ENCODE measurements around the gene FBXL2. TPM values are rescaled to one million over a fixed set of nuclear protein-coding genes. Genes with fewer than 3 reads are reported as not detected.

FBXL2 gene, protein sequence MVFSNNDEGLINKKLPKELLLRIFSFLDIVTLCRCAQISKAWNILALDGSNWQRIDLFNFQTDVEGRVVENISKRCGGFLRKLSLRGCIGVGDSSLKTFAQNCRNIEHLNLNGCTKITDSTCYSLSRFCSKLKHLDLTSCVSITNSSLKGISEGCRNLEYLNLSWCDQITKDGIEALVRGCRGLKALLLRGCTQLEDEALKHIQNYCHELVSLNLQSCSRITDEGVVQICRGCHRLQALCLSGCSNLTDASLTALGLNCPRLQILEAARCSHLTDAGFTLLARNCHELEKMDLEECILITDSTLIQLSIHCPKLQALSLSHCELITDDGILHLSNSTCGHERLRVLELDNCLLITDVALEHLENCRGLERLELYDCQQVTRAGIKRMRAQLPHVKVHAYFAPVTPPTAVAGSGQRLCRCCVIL
- total RNA-seq: not detected in 2 replicates

DNA sequence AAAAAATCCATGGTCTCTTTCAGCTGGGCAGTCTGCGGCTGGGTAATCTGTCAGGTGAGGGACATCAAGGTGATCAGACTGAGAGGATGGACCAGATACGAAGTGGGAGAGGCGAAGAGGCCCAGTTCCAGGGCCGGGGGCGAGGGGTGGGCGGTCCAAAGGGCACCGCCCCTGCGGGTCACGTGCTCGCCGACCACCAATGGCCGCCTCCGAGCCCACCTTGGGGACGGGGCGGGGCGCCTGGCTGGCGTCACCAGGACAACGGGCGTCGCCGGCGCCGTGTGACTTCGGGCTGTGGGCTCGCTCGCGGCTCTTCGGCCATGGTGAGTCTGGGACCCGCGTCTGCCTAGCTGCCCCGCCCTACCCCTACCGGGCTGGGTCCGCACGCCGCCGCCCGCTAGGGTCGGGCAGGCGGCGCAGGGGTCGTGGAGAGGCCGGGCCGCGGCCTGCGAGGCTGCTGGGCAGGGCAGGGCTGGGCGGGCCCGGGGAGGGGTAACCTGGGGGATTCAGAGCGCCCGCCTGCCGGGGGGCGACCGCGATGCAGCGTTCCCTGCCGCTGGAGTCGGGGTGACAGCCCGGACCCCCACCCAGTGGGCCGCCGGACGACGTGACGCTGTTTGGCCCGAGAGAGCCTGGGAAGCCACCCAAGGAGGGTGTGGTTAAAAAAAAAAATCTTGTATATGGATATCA is at the start of gene FBXL2:
Gene FBXL2 (plus strand): TSS at position 250 of the 690 bp plus-strand sequence. CDS start 71 bp downstream, at position 321.
- intact Hi-C loops (cut with micrococcal nuclease): no loop called here

DNA sequence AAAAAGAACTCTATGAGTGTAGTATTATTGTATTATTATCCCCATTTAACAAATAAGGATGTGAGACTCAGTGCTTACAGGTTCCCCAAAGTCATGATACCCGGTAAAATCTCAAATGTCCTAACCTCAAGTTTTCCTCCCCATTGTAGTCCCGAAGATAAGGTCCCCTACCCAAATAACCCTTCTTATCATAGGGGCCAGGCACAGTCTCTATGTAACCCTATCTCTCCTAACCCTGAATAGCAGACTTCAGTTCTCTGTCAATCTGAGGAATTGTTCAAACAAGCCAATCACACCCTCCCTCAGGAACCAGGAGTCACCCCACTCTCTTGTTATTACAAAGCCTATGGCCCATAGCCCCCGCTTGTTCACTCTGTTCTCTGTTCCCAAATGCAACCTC is 48.2 kb upstream of the FBXL2 start:
- intact Hi-C loops (cut with micrococcal nuclease): no loop called here

DNA sequence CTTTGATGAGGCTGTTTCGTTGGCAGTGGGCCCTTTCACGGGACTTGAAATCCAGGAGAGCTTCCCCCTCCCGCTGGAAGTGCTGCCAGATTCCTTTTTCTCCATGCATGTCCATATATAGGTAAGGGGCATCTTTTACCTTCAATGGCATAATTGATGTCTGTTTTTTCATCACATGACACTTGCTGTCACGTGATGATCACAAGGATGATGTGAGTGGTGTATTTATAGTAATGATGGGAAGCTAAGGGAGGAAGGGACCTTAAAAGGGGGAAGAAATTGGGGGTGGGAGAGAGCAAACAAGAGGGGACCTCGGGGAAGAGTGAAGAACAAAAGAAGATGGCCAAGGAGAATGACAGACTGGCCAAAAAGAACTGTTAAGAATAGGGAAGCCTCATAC is 47.3 kb upstream of the FBXL2 start:
- intact Hi-C loops (cut with micrococcal nuclease): no loop called here

DNA sequence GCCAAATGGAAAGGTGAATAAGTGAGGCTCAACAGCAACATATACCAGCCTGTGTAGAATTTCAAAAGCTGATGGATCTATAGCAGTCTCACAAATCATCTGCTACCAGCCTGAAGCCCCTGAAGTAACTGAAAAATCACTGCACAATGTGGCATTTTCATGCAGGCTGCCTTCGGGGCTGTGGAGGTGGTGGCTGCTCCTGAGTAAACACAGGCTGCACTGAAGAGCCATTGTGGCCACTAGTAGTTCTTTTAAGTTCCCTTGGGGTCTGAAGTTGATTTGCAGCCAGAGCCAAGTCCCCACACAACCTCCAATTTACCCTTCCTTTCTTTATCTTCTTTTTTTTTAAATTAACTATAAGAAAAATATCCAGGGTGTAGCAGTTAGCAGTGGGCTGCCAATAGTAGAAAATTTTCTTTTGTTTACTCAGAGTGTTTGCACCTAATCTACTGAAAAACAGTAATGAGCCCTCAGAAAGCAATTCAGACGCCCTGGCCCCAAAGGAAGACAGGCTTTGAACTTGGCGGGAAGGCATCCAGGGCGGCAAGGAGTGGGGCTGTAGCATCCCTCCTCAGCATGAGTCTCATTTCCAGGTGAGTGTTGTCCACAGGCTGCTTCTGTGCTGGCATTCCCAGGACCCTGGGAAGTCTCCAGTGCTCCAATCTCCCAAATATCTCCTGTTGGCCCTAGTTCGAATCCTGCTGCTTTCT is 45.3 kb upstream of the FBXL2 start:
- intact Hi-C loops (cut with micrococcal nuclease): no loop called here

DNA sequence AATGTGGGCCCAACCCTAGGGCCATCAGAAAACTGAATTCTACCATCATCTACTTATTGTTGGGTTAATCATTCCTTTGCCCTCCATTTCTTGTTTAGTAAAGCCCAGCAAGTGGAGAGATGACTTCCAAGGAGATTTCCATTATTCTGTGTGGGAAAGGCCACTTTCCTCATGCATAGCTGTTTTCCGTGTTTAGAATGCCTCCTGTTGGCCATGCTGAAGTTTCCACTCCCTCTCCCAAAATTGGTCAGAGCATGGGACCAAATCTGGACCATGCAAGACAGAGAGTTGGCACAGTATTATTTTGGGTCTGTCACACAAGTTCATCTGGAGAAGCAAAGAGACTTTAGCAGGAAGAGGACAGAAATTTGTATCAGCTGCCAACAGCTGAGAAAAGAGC is 43.4 kb upstream of the FBXL2 start:
- intact Hi-C loops (cut with micrococcal nuclease): no loop called here

DNA sequence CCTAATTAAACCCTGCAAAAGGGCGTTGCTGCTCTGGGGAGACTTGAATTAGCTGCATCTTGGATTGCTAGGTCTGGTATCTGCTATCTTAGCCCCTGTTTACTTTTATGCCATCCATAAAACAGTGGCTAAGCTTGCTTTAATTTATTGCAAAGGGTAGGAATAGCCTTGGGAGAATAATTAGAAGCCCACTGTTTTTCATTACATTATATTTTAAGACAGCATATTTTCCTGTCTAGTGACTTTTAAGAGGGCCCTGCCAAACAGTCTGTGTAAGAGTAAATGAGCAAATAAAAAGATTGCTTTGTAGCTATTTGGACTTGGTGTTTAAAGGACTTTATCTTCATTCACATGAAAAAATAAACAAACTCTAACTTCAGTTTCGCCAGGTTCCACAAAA is 41.2 kb upstream of the FBXL2 start:
- intact Hi-C loops (cut with micrococcal nuclease): no loop called here

DNA sequence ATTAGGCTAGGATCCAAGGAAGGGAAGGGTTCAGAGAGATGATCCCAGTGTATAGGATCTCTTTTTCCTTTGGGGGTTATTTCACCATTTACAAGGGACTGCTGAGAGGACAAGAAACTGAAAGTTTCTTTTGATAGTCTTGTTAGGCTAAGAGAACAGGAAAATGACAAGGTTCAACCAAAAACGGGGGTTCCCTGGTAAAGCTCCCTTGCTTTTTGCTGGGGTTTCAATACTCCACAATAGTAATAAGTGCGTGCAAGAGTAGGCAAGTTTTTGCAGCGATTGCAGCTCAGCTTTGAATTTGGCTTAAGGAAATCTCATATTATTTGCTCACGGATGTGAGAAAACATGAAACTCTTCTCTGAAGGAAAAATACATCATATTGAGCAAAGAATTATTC is 39.8 kb upstream of the FBXL2 start:
- intact Hi-C loops (cut with micrococcal nuclease): no loop called here

DNA sequence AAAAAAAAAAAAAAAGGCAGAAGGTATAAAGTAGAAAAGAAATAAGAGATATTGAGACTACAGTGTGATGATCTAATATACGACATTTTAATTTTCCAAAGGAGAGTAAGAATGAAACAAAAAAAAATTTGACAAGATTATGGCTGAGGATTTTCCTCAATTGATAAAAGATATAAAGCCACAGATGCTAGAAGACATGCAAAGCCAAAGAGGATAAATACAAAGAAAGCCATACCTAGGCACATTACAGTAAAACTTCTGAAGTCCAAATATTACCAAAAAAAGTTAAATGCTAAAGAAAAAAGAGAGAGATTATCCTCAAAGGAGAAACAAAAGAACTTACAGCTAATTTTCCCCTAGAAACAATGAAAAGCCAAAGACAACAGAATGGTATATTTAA is 38.3 kb upstream of the FBXL2 start:
- intact Hi-C loops (cut with micrococcal nuclease): no loop called here

DNA sequence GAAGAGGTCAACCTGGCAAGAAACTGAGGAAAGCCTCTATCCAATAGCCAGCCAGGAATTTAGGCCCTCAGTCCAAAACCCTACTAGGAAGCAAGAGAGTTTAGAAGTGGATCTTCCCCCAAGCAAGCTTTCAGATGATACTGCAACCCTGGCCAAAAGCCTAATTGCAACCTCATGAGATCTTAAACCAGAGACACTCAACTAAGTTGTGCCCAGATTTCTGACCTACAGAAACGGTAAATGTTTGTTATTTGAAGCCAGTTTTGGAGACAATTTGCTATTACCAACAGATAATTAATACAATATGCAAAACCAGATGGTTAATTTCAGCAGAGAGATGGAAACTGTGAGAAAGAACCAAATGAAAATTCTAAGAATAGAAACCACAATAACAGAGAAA is 37.0 kb upstream of the FBXL2 start:
- intact Hi-C loops (cut with micrococcal nuclease): no loop called here

DNA sequence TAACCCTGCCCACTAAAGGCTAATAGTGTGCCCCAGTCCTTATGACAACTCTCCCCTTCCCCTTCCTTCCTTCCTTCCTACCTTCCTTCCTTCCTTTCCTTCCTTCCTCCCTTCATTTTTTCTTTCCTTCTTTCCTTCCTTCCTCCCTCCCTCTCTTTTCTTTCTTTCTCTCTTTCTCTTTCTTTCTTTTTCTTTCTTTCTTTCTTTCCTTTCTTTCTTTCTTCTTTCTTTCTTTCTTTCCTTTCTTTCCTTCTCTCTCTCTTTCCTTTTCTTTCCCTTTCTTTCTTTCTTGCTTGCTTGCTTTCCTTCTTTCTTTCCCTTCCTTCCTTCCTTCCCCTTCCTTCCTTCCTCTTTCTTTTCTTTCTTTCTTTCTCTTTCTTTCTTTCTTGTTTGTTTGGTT is 30.5 kb upstream of the FBXL2 start:
- intact Hi-C loops (cut with micrococcal nuclease): no loop called here

DNA sequence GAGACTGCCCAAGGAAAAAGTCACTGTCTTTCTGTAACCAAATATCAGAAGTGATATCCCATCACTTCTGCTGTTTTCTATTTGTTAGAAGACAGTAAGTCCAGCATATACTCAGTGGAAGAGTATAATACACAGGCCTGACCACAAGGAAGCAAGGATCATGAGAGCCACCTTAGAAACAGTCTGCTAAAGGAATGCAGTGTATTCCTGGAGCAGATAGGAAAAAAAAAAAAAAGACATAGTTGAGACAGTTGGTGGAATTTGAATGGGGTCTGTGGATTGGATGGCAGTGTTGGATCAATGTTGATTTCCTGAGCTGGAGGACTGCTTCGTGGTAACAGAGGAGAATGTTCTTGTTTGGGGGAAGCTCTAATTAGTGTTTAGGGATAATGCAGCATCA is 26.5 kb upstream of the FBXL2 start:
- intact Hi-C loops (cut with micrococcal nuclease): loop anchor here (10.0 kb wide), 2 partner anchors 76 to 116 kb away; no protein-coding TSS in a partner anchor

DNA sequence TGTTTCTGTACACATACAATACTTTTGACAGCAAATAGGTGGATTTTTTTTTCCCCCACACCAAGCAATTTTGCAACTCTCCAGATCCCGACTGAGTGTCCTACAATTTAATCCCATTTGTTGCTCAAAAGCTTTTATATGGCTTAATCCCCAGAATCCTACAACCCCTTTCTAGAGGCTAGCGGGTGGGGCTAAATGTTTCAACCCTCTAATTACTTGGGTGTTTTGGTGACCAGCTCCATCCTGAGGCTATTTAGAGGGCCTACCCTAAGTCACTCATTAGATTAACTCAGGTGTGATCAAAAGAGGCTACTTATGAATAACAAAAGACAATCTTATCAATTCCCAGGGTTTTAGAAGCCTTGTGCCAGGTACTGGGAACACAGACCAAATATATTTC is 21.0 kb upstream of the FBXL2 start:
- intact Hi-C loops (cut with micrococcal nuclease): loop anchor here (10.0 kb wide), 2 partner anchors 81 to 121 kb away; no protein-coding TSS in a partner anchor

DNA sequence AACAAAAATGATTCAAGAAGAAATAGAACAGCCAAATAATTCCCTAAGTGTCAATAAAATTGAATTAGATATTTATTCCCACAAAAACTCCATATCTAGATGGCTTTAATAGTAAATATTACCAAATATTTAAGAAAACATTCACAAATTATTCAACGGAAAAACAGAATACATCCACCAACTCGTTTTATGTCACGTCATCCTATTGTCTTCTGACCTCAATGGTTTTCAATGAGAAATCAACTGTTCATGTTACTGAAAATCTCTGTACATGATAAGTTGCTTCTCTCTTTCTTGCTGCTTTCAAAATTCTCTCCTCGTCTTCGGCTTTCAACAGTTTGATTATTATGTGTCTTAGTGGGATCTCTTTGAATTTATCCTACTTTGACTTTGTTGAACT is 17.1 kb upstream of the FBXL2 start:
- intact Hi-C loops (cut with micrococcal nuclease): no loop called here

DNA sequence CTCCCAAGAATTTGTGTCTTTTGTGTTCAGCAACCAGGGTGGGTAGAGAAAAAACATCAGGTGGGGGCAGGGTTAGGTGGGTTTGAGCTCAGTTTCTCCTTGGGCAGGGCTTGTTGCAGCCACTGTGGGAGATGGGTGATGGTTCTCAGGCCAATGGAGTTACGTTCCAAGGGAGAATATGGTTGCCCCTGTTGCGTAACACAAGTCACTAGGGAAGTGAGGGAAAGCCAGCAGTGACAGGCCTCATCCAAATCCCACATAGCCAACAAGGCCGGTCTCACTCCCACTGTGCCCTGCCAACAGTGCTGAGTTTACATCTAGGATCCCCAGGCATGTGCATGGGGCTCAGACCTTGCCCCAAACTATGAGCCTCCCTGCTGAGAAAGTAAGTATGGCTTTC is 7.9 kb upstream of the FBXL2 start:
- intact Hi-C loops (cut with micrococcal nuclease): no loop called here

DNA sequence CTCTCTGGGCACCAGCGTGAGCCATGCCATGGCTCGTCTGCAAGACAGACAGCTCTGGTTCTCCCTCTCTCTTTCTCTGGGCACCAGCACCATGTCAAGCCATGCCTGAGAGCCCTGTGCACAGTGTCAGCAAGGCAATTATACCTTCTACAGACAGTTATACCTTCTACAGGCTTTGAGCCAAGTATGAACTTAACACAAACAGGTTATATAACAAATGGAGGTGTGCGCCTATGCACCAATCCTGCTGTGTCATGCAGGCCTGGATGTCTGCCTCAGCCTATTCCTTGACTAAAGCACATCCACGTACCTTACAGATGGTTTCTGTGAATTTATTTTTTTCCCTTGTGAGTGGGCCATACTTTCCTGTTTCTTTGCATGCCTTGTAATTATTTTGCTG is 5.9 kb upstream of the FBXL2 start:
- intact Hi-C loops (cut with micrococcal nuclease): no loop called here

DNA sequence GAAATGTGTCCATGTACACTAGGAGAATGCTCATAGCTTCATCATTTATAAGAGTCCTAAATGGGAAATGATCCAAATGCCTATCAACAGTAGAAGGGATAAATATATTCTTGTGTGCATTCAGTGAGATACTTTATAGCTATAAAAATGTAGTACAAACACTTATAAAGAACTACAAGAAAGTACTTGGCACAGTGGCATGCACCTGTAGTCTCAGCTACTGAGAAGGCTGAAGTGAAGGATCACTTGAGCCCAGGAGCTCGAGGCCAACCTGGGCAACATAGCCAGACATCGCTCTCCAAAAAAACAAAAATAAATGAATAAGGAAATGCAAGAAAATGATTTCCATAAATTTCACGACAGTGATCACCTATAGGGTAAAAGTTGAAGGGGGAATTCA is 3.6 kb upstream of the FBXL2 start:
- intact Hi-C loops (cut with micrococcal nuclease): no loop called here

DNA sequence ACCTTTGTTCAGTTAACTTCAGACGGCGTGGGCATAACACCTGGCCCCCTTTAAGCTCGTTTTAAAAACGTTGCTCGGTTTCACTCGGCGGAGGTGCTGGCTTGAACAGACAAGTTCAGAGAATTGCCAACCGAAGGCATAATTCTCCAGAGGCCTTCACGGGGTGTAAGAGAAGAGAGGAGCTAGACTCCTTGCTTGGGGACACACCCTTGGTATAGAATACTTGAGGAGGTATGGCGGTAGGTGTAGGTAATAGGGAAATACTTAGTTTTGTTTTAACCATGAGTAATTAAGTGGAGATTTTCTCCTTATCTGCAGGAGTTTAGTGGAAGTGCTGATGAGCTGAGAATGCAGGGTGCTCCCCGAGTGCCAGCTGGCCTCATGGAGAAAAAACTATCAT is 921 bp downstream of the FBXL2 start:
- intact Hi-C loops (cut with micrococcal nuclease): no loop called here

DNA sequence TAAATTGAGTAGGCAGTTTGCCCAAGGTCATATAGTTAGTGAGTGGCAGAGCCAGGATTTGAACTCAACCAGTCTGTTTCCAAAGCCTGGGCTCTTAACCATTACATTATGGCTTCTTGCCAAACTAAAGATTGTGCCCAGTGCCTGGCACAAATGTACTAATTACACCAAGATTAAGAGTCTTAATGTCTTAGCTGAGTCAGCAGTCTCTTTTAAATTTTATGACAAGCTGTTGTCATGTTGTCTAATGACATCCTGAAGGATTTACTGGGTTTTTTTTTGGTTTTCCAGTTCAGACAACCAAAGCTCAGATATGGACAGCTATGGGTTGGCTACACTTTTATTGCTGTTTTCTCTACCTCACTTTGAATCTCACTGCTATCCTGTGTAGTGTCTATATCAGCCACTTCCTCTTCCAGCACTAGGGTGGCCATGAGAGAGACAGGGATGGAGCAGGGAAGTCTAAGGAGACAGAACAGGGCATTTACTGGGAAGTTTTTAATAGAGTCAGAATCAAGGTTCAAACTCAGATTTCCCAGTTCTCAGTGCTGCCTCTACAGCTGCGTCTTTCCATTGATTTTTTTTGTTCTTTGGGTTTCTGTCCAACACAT is 10.5 kb downstream of the FBXL2 start:
- intact Hi-C loops (cut with micrococcal nuclease): no loop called here

DNA sequence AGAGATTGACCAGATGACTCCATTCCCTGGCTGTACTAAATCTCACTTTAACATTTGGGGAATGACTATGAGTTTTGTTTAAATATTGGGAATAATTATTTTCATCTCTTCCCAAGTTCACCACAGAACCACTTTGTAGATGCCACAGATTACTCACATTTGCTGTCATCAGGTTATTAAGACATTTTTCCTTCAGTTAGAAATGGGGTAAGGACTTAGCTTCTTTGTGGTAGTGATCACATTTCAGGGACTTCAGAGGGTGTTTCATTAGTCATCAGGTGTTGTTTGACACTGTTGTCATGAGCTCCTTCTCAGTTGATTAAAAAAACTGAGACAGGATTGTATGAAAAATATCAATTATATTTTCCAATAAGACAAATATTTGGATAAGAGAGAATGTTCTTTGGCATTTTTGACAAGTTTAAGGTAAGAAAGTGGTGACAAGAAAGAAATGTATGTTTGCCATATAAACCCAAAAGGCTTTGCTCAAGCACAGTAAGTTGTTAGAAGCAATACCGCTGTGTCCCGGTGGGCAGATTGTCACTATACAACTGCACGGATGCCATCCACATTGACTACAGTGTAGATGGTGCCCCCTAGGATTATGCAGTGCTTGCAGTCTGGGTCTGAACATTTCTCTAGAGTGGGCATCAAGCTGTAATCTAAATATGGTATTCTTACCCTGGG is 22.3 kb downstream of the FBXL2 start:
- intact Hi-C loops (cut with micrococcal nuclease): no loop called here

DNA sequence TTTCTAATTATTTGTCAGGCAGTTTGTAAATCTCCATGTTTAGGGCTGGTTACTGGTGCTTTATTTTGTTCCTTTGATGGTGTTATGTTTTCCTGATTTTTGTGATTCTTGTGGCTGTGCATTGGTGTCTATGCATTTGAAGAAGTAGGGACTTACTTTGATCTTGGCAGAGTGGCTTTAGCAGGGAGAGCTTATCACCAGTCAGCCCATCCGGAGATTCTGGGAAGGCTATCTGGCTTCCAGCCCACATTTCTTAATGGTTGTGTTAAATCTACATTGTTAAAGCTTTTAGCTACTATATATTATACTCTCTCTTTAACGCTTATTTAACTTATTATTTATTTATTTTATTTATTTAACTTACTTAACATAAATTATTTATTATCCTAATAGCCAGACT is 35.1 kb downstream of the FBXL2 start:
- intact Hi-C loops (cut with micrococcal nuclease): no loop called here

DNA sequence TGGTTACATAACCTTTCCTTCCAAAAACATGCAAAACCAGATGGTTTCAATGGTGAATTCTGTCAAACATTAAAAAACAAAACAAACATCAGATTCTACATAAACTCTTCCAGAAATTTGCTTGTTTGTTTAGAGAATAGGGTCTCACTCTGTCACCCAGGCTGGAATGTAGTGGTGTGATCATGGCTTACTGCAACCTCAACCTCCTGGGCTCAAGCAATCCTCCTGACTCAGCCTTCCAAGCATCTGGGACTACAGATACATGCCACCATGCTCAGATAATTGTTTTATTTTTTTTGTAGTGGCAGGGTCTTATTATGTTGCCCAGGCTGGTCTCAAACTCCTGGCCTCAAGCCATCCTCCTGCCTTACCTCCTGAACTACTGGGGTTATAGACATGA is 36.1 kb downstream of the FBXL2 start:
- intact Hi-C loops (cut with micrococcal nuclease): no loop called here

Measured in T-helper 2 cell treated with Interferon-gamma antibody and Interleukin-4, amounts not matched to agents 100 ng/mL and 5 ng/mL, for 36 hours (primary cell).